HG02981 (cell line): ENCODE measurements around the gene NSF.

ENCODE experiments used
- ATAC-seq: cut with Tn5 transposase; IDR thresholded peaks from one replicate; pipeline ENCODE4 v1.9.1; 2021; ENCODE audit warnings: mild to moderate bottlenecking, moderate library complexity; ENCODE audit not compliant: unreplicated experiment

NSF gene

DNA sequence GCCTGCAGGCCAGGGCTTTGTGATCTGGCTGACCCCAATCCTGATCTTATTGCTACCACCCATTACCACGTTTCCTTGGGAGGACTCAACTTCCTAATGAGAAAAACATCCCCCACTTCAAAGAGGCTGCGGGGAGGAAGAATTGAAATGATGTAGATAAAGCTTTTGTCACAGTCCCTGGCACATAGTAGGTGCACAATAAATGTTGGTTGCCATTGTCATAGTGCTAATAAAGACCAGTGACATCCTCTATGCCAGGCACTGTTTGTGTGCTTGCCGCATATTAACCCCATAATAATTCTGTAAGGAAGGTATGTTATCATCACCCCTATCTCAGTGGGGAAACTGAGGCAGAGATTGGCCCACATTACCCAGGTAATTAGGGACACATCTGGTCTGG lies 205.6 kb downstream of the NSF start:
- ATAC-seq, result no peak

GRCh38 chr17:46796524-46796923 lies 206.1 kb downstream of the NSF start:
- ATAC-seq, result no peak

- no peak for ATAC-seq
These were observed 206.6 kb downstream of the NSF start for GRCh38 chr17:46796956-46797530.

- ATAC-seq, result no peak
These were observed 210.1 kb downstream of the NSF start for GRCh38 chr17:46800573-46800972.

DNA sequence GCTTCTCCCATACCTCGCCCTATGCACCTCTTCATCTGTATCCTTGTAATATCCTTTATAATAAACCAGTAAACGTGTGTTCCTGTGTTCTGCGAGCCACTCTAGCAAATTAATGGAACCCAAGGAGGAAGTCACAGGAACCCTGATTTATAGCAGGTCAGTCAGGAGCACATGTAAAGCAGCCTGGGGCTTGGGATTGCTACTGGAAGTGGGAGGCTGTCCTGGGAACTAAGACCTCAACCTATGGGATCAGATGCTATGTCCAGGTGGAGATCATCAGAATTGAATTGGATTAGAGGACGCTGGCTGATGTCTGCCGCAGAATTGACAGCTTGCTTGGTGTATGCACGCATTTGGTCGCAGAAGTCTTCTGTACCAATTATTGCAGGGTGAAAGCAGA lies 212.3 kb downstream of the NSF start:
- ATAC-seq, result no peak

DNA sequence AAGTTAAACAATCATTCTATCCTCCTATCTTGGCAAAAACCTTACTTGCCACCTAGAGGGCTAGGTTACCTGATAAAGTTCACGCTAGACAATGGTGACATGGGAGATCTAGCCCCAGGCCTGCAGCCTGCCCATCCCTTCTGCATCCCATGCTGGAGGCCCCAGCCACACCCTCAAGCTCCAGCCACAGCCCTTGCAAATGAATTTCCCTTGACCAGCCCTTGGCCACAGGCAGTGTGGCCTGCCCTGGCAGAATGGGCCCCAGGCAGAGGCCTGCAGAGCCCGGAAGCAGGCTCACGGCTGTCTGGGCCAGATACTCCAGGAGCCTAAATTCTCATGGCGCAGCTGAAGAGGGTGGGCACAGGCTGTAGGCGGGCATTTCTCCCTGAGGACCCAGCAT lies 213.1 kb downstream of the NSF start:
- ATAC-seq, result no peak

DNA sequence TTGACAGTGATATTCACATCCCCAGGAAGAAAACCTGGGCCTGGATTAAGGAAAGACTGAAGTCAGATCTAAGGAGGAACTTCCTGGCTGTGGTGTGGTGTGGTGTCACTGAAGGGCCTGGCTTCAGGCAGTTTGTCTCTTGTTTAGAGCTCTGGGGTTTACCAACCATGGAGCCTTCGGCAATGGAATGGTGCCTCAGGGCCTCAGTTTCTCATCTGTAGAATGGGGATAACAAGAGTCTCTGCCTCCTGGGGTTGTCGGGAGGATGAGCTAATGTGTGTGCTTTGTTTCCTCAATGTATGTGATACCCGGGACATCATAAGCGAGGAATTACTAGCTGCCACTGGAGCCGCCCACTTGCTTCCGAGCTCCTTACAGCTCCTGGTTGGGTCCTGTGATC lies 215.3 kb downstream of the NSF start:
- ATAC-seq, result no peak
